WI38 (cell line): ENCODE measurements around the gene RRP1.

Experiments used
- H3K4me3 ChIP-seq: 2 replicates; pipeline ENCODE4 v1.5.1; 2011; ENCODE audit warnings: low read depth, mild to moderate bottlenecking, control low read depth, low read length
- TF ChIP-seq, protein P1 (sequence below): IDR thresholded peaks from 2 replicates; pipeline ENCODE4 v1.5.1; 2012; ENCODE audit warnings: low read depth, mild to moderate bottlenecking, control low read depth, low read length

The RRP1 gene

DNA sequence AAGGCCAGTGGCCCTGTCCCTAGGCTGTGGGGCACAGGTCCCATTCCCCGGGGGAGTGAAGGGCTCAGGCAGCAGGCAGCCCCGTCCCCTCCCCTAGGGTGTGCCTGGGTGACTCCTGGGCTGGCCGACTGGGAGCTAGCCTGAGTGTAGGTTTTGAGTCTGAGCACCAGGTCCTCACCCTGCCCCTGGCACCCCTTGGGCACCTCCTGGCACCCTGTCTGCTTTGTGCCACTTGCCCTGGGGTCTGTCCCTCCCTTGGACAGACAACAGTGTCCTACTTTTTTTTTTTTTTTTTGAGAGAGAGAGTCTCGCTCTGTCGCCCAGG is 24.2 kb downstream of the RRP1 start:
- TF ChIP-seq, protein P1, sequence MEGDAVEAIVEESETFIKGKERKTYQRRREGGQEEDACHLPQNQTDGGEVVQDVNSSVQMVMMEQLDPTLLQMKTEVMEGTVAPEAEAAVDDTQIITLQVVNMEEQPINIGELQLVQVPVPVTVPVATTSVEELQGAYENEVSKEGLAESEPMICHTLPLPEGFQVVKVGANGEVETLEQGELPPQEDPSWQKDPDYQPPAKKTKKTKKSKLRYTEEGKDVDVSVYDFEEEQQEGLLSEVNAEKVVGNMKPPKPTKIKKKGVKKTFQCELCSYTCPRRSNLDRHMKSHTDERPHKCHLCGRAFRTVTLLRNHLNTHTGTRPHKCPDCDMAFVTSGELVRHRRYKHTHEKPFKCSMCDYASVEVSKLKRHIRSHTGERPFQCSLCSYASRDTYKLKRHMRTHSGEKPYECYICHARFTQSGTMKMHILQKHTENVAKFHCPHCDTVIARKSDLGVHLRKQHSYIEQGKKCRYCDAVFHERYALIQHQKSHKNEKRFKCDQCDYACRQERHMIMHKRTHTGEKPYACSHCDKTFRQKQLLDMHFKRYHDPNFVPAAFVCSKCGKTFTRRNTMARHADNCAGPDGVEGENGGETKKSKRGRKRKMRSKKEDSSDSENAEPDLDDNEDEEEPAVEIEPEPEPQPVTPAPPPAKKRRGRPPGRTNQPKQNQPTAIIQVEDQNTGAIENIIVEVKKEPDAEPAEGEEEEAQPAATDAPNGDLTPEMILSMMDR, result no peak

DNA sequence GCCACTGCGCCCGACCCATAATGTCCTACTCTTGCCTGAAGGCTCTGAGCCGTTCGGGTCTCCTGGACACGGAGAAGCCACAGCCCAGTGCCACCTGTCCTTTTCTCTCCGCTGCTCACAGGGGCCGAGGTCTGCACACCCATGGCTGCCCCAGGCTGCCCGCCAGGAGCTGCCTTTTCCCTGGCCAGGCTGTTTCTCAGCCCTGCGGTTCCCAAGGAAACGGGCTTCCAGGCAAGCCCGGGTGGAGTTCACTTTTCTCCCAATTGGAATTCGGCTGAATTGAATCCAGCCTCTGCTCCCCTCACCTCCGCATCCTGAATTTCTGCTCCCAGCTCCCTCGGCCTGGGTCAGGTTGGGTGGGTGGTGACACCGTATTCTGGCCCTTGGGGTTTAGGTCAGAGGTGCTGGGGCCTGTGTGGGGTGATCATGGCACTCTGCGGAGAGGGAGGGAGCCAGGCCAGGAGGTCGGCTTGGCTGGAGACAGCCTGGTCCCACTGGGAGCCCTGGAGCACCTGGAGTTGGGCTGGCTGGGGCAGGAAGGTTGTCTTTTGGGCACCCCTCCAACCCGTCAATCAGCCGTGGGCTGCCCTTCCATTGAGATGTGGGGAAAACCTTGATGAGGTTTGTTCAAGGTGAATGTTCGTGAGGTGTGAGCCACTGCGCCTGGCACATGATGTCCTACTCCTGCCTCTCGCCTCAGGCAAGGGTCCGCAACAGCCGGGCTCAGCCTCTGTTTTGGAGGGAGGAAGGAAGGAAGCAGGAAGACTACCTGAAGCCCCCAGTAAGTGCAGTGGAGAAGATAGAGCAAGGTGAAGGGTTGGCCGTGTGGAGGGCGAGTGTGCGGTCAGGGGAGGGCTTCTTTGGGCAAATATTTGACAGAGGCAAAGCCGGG is 25.1 kb downstream of the RRP1 start:
- TF ChIP-seq, protein P1, result no peak
- H3K4me3 ChIP-seq, result no peak overlapping the region

More for the DNA sequence above, 24.2 kb downstream of the RRP1 start:
- H3K4me3 ChIP-seq, result no peak overlapping the region

DNA sequence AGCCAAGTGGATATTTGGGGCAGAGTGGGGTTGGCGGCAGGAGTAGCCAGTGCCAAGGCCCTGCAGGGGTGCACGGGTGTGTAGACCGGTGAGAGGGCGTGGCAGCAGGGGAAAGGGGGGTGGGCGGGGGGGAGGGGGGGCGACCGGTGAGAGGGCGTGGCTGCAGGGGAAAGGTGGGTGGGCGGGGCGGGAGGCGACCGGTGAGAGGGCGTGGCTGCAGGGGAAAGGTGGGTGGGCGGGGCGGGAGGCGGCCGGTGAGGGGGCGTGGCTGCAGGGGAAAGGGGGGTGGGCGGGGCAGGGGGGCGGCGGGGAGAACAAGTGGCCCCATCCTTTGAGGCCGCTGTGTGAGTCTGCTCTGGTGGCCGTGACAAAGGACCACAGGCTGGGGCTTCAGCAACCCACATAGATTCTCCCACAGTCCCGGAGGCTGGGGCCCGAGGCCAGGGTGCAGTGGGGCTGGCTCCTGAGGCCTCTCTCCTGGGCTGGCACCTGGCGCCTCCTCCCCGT is 25.8 kb downstream of the RRP1 start:
- no peak overlapping the region for H3K4me3 ChIP-seq
- TF ChIP-seq, protein P1, result no peak

DNA sequence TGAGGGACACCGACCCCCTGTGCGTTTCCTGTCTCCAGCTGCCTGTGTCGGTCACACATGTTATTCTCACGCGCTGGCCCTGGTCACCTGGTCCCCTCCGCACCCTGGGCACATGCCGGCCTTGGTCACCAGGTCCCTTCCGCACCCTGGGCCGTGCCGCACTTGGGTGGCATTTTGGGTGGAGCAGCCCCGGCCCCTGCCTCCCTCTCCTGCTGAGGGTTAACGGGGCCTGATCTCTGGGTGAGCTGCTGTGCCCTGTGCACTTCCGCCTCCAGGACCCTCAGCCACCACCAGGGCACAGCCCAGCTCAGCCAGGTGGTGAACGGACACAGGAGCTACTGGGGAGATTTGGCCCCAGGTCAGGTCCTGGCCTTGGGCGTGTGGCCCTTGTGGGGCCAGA is 26.6 kb downstream of the RRP1 start:
- TF ChIP-seq, protein P1, result no peak
- H3K4me3 ChIP-seq, result no peak overlapping the region

DNA sequence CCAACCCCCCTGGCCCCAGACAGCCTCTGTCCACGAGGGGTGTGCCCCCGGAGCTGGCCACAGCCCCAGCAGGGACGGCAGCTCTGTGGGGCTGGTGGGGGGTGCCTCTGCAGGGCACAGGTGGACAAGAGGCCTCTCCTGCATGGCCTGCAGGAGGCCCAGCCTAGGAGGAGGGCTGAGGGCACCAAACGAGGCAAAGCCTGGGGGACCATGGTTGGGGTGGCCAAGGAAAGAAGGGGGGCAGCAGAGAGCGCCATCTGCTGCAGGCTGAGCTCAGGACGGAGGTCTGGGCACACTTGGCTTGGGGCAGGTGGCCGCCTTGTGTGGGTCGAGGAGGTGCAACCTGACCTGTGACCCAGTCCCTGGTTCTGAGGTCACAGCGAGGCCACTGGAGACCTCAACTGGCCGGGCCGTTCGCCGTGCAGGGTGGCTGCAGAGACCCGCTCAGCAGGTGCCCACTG is 27.3 kb downstream of the RRP1 start:
- TF ChIP-seq, protein P1, result no peak
- no peak overlapping the region for H3K4me3 ChIP-seq

DNA sequence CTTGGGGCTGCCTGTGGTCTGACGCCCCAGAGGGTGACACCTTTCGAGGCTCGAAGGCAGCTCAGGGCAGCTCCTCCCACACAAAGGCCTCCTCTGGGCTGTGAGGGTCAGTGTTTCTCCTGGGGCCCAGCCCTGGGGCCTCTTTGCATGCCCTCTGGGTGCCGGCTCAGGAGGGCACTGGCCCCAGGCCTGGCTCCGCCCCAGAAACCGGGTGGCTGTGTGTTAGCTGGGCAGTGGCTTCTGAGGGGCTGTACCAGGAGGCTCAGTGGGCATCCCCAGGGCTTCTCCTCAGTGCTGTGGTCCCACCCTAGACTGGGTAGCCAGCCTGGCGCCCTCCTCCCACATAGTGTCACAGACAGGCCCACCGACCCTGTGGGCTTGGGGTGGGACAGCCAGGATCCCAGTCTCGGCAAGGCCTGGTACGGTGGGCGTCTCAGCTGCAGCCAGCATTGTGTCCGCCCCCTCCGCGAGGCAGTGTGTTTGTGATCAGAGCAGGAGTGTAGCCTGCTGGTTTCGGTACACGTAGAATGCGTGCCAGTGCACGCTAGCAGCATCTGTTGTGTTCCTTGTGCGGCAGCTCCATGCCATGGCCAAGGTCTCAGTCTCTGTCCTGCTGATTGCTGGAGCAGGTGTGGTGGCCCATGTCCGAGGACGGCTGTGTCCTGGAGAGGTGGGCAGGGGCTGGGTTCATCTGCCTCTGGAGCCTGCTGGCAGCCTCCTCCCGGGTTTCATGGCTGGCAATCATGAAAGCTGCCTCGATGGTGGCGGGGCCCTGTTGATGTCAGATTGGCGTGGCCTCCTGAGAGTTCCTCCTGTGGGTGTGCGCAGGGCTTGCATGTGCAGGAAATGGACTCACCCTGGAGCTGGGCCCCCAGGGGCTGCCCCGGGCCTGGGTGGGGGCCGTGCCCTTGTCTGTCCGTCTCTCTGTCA is 28.0 kb downstream of the RRP1 start:
- TF ChIP-seq, protein P1, result no peak

More for the DNA sequence above, 28.0 kb downstream of the RRP1 start:
- H3K4me3 ChIP-seq, result no peak overlapping the region
